Measurements from ENCODE around the gene MAP3K15.
A peak's percentile ranks its signal among the peaks of the same experiment; 100 is the strongest.

Gene MAP3K15

GRCh38 chrX:19555236-19555635 is 39.9 kb upstream of the MAP3K15 start:
- TF ChIP-seq SPI1 (IDR thresholded peaks at IDR 0.05; ENCODE audit: low read depth, low read length): no peak
- no peak for TF ChIP-seq POLR2A (IDR thresholded peaks at IDR 0.05; ENCODE audit: low read depth, low read length)
- TF ChIP-seq POU2F2 (IDR thresholded peaks at IDR 0.05; ENCODE audit: low read depth, low read length): no peak
- no peak for TF ChIP-seq PAX5 (IDR thresholded peaks at IDR 0.05; ENCODE audit: insufficient read depth, low read length, severe bottlenecking)
- TF ChIP-seq POLR2AphosphoS5 (IDR thresholded peaks at IDR 0.05; ENCODE audit: low read depth, low read length): no peak
- TF ChIP-seq TAF1 (IDR thresholded peaks at IDR 0.05; ENCODE audit: low read depth, low read length): no peak
- DNase-seq (ENCODE audit: insufficient read length, low spot score) (no peak), FAIRE-seq (peak; percentile 85)

DNA sequence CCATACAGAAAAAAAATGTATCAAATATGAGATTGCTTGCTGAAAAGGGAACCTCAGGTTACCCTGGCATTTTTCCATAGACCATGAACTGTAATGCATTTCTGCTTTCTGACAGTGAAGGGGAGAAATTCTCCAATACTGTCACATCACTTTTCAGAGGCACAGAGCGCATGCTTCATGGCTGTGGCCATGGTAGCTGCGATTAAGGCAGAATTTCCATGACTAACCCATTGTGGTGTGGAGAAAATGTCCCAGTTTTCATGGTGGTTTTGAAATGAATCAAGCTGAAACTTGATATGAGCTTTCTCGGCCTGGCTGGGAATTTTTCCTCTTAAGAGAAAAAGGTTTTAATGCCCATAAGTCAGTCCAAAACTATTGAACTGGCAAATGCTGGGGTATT is 39.5 kb upstream of the MAP3K15 start:
- no peak for DNase-seq (ENCODE audit: insufficient read length, low spot score)
- TF ChIP-seq SPI1 (IDR thresholded peaks at IDR 0.05; ENCODE audit: low read depth, low read length): no peak
- TF ChIP-seq POU2F2 (IDR thresholded peaks at IDR 0.05; ENCODE audit: low read depth, low read length): no peak
- TF ChIP-seq TAF1 (IDR thresholded peaks at IDR 0.05; ENCODE audit: low read depth, low read length): no peak
- no peak for TF ChIP-seq POLR2A (IDR thresholded peaks at IDR 0.05; ENCODE audit: low read depth, low read length)
- no peak for TF ChIP-seq PAX5 (IDR thresholded peaks at IDR 0.05; ENCODE audit: insufficient read depth, low read length, severe bottlenecking)
- TF ChIP-seq POLR2AphosphoS5 (IDR thresholded peaks at IDR 0.05; ENCODE audit: low read depth, low read length): no peak
- peak; percentile 59 for FAIRE-seq

- TF ChIP-seq PAX5 (IDR thresholded peaks at IDR 0.05; ENCODE audit: insufficient read depth, low read length, severe bottlenecking): no peak
- no peak for TF ChIP-seq TAF1 (IDR thresholded peaks at IDR 0.05; ENCODE audit: low read depth, low read length)
- TF ChIP-seq SPI1 (IDR thresholded peaks at IDR 0.05; ENCODE audit: low read depth, low read length): no peak
- no peak for TF ChIP-seq POLR2AphosphoS5 (IDR thresholded peaks at IDR 0.05; ENCODE audit: low read depth, low read length)
- TF ChIP-seq POLR2A (IDR thresholded peaks at IDR 0.05; ENCODE audit: low read depth, low read length): no peak
- no peak for TF ChIP-seq POU2F2 (IDR thresholded peaks at IDR 0.05; ENCODE audit: low read depth, low read length)
- FAIRE-seq (no peak), DNase-seq (ENCODE audit: insufficient read length, low spot score) (no peak)
Measured at GRCh38 chrX:19552793-19553192, 37.5 kb upstream of the MAP3K15 start.

DNA sequence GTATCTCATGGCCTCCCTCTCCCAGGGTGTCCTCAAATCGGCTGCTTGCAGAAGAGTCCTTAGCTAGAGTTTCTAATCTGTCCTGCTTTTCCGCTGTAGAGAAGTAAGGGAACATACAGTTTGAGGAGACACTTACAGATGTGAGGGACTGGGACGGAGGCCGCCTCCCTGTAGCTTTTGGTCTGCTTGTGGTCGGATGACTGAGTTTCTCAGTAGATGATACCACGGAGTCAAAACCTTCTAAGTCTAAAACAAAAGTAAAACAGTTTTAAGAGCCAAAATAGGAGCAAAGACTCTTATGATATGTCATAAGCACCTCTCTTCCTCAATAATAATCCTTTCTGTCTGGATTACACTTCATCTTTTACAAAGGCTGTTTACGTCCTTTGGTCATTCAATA is 34.5 kb upstream of the MAP3K15 start:
- TF ChIP-seq TAF1 (IDR thresholded peaks at IDR 0.05; ENCODE audit: low read depth, low read length): no peak
- TF ChIP-seq POU2F2 (IDR thresholded peaks at IDR 0.05; ENCODE audit: low read depth, low read length): no peak
- TF ChIP-seq POLR2A (IDR thresholded peaks at IDR 0.05; ENCODE audit: low read depth, low read length): no peak
- TF ChIP-seq POLR2AphosphoS5 (IDR thresholded peaks at IDR 0.05; ENCODE audit: low read depth, low read length): no peak
- TF ChIP-seq SPI1 (IDR thresholded peaks at IDR 0.05; ENCODE audit: low read depth, low read length): no peak
- FAIRE-seq (no peak), DNase-seq (ENCODE audit: insufficient read length, low spot score) (no peak)

DNA sequence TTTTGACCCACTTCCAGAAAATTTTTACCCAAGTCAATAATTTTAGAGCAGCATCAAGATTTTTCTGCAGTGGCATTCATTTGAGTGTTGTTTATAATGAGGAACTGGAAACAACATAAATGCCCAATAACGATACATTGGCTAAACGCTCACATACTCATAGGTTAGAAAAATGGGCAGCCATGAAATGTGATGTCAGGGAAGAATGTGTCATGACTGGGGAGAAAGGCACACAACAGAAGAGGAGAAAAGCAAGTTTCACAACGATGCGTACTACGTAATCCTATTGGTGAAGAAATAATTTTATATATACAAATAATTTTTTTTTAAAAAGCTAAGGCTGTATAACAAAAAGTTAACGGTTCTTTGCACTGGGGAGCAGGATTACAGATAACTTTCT is 33.6 kb upstream of the MAP3K15 start:
- FAIRE-seq: peak; percentile 35
- no peak for TF ChIP-seq POU2F2 (IDR thresholded peaks at IDR 0.05; ENCODE audit: low read depth, low read length)
- TF ChIP-seq PAX5 (IDR thresholded peaks at IDR 0.05; ENCODE audit: insufficient read depth, low read length, severe bottlenecking): no peak
- no peak for TF ChIP-seq TAF1 (IDR thresholded peaks at IDR 0.05; ENCODE audit: low read depth, low read length)
- no peak for TF ChIP-seq POLR2A (IDR thresholded peaks at IDR 0.05; ENCODE audit: low read depth, low read length)
- DNase-seq (ENCODE audit: insufficient read length, low spot score): no peak

GRCh38 chrX:19548279-19548678 is 33.0 kb upstream of the MAP3K15 start:
- peak; percentile 40 for FAIRE-seq
- DNase-seq (ENCODE audit: insufficient read length, low spot score): no peak
- TF ChIP-seq POLR2A (IDR thresholded peaks at IDR 0.05; ENCODE audit: low read depth, low read length): no peak
- no peak for TF ChIP-seq PAX5 (IDR thresholded peaks at IDR 0.05; ENCODE audit: insufficient read depth, low read length, severe bottlenecking)
- no peak for TF ChIP-seq TAF1 (IDR thresholded peaks at IDR 0.05; ENCODE audit: low read depth, low read length)
- TF ChIP-seq POLR2AphosphoS5 (IDR thresholded peaks at IDR 0.05; ENCODE audit: low read depth, low read length): no peak
- TF ChIP-seq SPI1 (IDR thresholded peaks at IDR 0.05; ENCODE audit: low read depth, low read length): no peak
- no peak for TF ChIP-seq POU2F2 (IDR thresholded peaks at IDR 0.05; ENCODE audit: low read depth, low read length)

GRCh38 chrX:19545651-19546050 is 30.3 kb upstream of the MAP3K15 start:
- TF ChIP-seq POLR2A (IDR thresholded peaks at IDR 0.05; ENCODE audit: low read depth, low read length) (no peak), PAX5 (IDR thresholded peaks at IDR 0.05; ENCODE audit: insufficient read depth, low read length, severe bottlenecking) (no peak), POLR2AphosphoS5 (IDR thresholded peaks at IDR 0.05; ENCODE audit: low read depth, low read length) (no peak), POU2F2 (IDR thresholded peaks at IDR 0.05; ENCODE audit: low read depth, low read length) (no peak), SPI1 (IDR thresholded peaks at IDR 0.05; ENCODE audit: low read depth, low read length) (no peak), TAF1 (IDR thresholded peaks at IDR 0.05; ENCODE audit: low read depth, low read length) (no peak)
- DNase-seq (ENCODE audit: insufficient read length, low spot score) (no peak), FAIRE-seq (peak; percentile 76)

DNA sequence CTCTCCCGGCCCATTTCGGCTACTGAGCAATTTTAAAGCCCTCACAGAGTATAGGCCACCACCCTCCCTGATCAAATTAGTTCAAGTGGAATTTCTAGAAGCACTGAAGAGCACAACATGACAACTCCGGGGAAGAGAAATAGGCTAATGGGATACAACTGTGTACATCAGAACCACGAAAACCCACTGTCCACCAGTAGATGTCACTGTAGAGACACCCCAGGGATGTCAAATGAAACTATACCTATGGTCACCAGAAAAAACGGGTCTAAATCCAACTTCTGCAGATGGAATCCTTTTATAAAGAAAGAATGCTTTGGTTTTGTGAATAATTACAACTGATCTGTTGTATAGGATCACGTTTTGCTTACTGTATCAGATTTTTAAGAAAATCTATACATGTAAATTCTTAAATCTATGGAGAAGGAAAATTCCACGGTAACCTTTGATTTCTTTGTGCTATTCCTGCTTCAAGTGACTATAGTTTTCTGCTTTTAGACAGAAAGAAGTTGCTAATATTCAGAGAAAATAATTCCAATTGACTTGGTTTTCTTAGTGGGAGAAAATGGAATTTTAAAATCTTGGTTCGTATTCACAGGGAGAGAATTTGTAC is 29.5 kb upstream of the MAP3K15 start:
- TF ChIP-seq POLR2AphosphoS5 (IDR thresholded peaks at IDR 0.05; ENCODE audit: low read depth, low read length): no peak
- no peak for TF ChIP-seq POLR2A (IDR thresholded peaks at IDR 0.05; ENCODE audit: low read depth, low read length)
- no peak for TF ChIP-seq SPI1 (IDR thresholded peaks at IDR 0.05; ENCODE audit: low read depth, low read length)
- TF ChIP-seq TAF1 (IDR thresholded peaks at IDR 0.05; ENCODE audit: low read depth, low read length): no peak
- no peak for TF ChIP-seq PAX5 (IDR thresholded peaks at IDR 0.05; ENCODE audit: insufficient read depth, low read length, severe bottlenecking)
- TF ChIP-seq POU2F2 (IDR thresholded peaks at IDR 0.05; ENCODE audit: low read depth, low read length): no peak
- DNase-seq (ENCODE audit: insufficient read length, low spot score) (peak; percentile 25), FAIRE-seq (peak; percentile 84)

GRCh38 chrX:19543951-19544381 is 28.7 kb upstream of the MAP3K15 start:
- DNase-seq (ENCODE audit: insufficient read length, low spot score): no peak
- peak; percentile 66 for FAIRE-seq
- TF ChIP-seq POLR2AphosphoS5 (IDR thresholded peaks at IDR 0.05; ENCODE audit: low read depth, low read length) (no peak), POU2F2 (IDR thresholded peaks at IDR 0.05; ENCODE audit: low read depth, low read length) (no peak), POLR2A (IDR thresholded peaks at IDR 0.05; ENCODE audit: low read depth, low read length) (no peak), SPI1 (IDR thresholded peaks at IDR 0.05; ENCODE audit: low read depth, low read length) (no peak), PAX5 (IDR thresholded peaks at IDR 0.05; ENCODE audit: insufficient read depth, low read length, severe bottlenecking) (no peak), TAF1 (IDR thresholded peaks at IDR 0.05; ENCODE audit: low read depth, low read length) (no peak)
